Measurements from ENCODE around the gene CARS1. TPM values are rescaled to one million over a fixed set of nuclear protein-coding genes. Genes with fewer than 3 reads are reported as not detected.

The CARS1 gene
- total and polyA plus RNA-seq, 2 of the 8 experiments (the other 6 are each of a cell fraction or from before 2014, with no cell fraction given), result 44.1 to 100 TPM

- no peak for TF ChIP-seq EZH2 (IDR thresholded peaks at IDR 0.05; ENCODE audit: low read depth, low read length, severe bottlenecking)
- TF ChIP-seq CHD2 (IDR thresholded peaks at IDR 0.05; ENCODE audit: low read length), result no peak
- no peak for TF ChIP-seq SUZ12 (IDR thresholded peaks at IDR 0.05; ENCODE audit: low read length)
- no peak for TF ChIP-seq EP300 (IDR thresholded peaks at IDR 0.05; ENCODE audit: borderline replicate concordance in 1 of 2, low read depth in 2 of 2, low read length in 2 of 2)
- no peak for TF ChIP-seq RAD21 (IDR thresholded peaks at IDR 0.05 in 1 of 2, conservative IDR thresholded peaks at IDR 0.05 in 1 of 2; ENCODE audit: low read depth in 2 of 2, low read length in 2 of 2)
- TF ChIP-seq POLR2AphosphoS5 (IDR thresholded peaks at IDR 0.05; ENCODE audit: low read depth, low read length), result no peak
- no peak for TF ChIP-seq KDM5A (IDR thresholded peaks at IDR 0.05; ENCODE audit: low read length)
These were observed 28.4 kb downstream of the CARS1 start (continued) for GRCh38 chr11:3028813-3029212.
